DND-41 (cell line): Measurements from ENCODE around the gene ACCS.

Experiments used
- EZH2 ChIP-seq: IDR thresholded peaks from 3 replicates; pipeline ENCODE4 v1.6.1; 2012; ENCODE audit warnings: borderline replicate concordance, low read depth, mild to moderate bottlenecking, moderate library complexity, low read length, inconsistent platforms; ENCODE audit not compliant: severe bottlenecking
- TF ChIP-seq, protein P1 (sequence below): IDR thresholded peaks from 2 replicates; pipeline ENCODE4 v1.5.1; 2012; ENCODE audit warnings: borderline replicate concordance, low read length, moderate library complexity, mild to moderate bottlenecking; ENCODE audit not compliant: poor library complexity, severe bottlenecking; ENCODE audit errors: extremely low read depth

DNA sequence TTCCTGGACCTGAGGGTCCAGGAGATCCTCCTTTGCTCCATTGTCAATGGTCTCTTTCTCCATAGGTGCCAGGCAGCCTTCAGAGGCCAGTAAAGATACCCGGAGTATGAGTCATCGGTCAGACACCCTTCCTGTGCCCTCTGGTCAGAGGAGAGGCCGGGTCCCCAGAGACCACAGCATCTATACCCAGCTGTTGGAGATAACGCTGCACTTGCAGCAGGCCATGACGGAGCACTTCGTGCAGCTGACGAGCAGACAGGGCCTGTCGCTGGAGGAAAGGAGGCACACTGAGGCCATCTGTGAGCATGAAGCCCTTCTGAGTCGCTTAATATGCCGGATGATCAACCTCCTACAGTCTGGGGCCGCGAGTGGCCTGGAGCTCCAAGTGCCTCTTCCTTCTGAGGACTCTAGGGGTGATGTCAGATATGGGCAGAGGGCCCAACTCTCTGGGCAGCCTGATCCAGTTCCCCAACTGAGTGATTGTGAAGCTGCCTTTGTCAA is 18.1 kb upstream of the ACCS start, which contains the start of gene ACCSL:
- TF ChIP-seq, protein P1, sequence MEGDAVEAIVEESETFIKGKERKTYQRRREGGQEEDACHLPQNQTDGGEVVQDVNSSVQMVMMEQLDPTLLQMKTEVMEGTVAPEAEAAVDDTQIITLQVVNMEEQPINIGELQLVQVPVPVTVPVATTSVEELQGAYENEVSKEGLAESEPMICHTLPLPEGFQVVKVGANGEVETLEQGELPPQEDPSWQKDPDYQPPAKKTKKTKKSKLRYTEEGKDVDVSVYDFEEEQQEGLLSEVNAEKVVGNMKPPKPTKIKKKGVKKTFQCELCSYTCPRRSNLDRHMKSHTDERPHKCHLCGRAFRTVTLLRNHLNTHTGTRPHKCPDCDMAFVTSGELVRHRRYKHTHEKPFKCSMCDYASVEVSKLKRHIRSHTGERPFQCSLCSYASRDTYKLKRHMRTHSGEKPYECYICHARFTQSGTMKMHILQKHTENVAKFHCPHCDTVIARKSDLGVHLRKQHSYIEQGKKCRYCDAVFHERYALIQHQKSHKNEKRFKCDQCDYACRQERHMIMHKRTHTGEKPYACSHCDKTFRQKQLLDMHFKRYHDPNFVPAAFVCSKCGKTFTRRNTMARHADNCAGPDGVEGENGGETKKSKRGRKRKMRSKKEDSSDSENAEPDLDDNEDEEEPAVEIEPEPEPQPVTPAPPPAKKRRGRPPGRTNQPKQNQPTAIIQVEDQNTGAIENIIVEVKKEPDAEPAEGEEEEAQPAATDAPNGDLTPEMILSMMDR, result no peak
- no peak for TF ChIP-seq EZH2
